ENCODE data around the gene NXN. TPM values are rescaled to one million over a fixed set of nuclear protein-coding genes. Genes with fewer than 3 reads are reported as not detected.
"Not testable (repeated sequence)": the region's sequence is repeated elsewhere in the genome, so short reads cannot be mapped to it uniquely, and the experiment has no call there.

NXN gene
- total RNA-seq, 1 experiment from 2014 or later, result 48.4 TPM

- Histone ChIP-seq H3K27ac (no peak overlapping the region), H3K4me3 (no peak overlapping the region), H3K36me3 (peaks cover 43% of the 10 kb centered on the region), H3K4me1 (replicated peaks) (peaks cover 9% of the 10 kb centered on the region), H3K9me3 (replicated peaks) (no peaks in the 10 kb centered on the region), H3K27me3 (replicated peaks) (no peaks in the 10 kb centered on the region)
- DNase-seq (ENCODE audit: low read depth in 1 of 2, low spot score in 2 of 2), result no peak
Measured at GRCh38 chr17:791829-792228, 187.7 kb downstream of the NXN start.

- not testable (repeated sequence) for H3K4me1 ChIP-seq (replicated peaks); H3K9me3 ChIP-seq (replicated peaks); H3K4me3 ChIP-seq; H3K27ac ChIP-seq; H3K27me3 ChIP-seq (replicated peaks); DNase-seq (ENCODE audit: low read depth in 1 of 2, low spot score in 2 of 2)
- H3K36me3 ChIP-seq, result peaks cover 40% of the 10 kb centered on the region
Measured at GRCh38 chr17:790874-791247, 188.7 kb downstream of the NXN start.

GRCh38 chr17:789931-790873 lies 189.4 kb downstream of the NXN start:
- H3K27ac ChIP-seq; H3K4me3 ChIP-seq; H3K27me3 ChIP-seq (replicated peaks); DNase-seq (ENCODE audit: low read depth in 1 of 2, low spot score in 2 of 2); H3K9me3 ChIP-seq (replicated peaks); H3K4me1 ChIP-seq (replicated peaks): not testable (repeated sequence)
- peaks cover 39% of the 10 kb centered on the region for H3K36me3 ChIP-seq

GRCh38 chr17:789160-789840 lies 190.3 kb downstream of the NXN start:
- Histone ChIP-seq H3K36me3 (peaks cover 44% of the 10 kb centered on the region), H3K9me3 (replicated peaks) (no peaks in the 10 kb centered on the region), H3K4me1 (replicated peaks) (no peaks in the 10 kb centered on the region; the same call in 1 of the 2 replicates), H3K27ac (no peak overlapping the region), H3K4me3 (no peak overlapping the region), H3K27me3 (replicated peaks) (no peaks in the 10 kb centered on the region)
- DNase-seq (ENCODE audit: low read depth in 1 of 2, low spot score in 2 of 2), result no peak

GRCh38 chr17:788551-788950 lies 191.0 kb downstream of the NXN start:
- H3K27ac ChIP-seq, result no peak overlapping the region
- no peaks in the 10 kb centered on the region for H3K9me3 ChIP-seq (replicated peaks)
- peaks cover 47% of the 10 kb centered on the region for H3K36me3 ChIP-seq
- no peaks in the 10 kb centered on the region for H3K27me3 ChIP-seq (replicated peaks)
- H3K4me3 ChIP-seq, result no peak overlapping the region
- no peak for DNase-seq (ENCODE audit: low read depth in 1 of 2, low spot score in 2 of 2)
- H3K4me1 ChIP-seq (replicated peaks), result no peaks in the 10 kb centered on the region

- Histone ChIP-seq H3K27me3 (replicated peaks) (no peaks in the 10 kb centered on the region), H3K36me3 (peaks cover 47% of the 10 kb centered on the region), H3K4me3 (no peak overlapping the region), H3K4me1 (replicated peaks) (0 out of 2 replicates have a peak, but pooled peaks cover 5% of the 10 kb centered on the region), H3K27ac (no peak overlapping the region), H3K9me3 (replicated peaks) (no peaks in the 10 kb centered on the region)
- DNase-seq (ENCODE audit: low read depth in 1 of 2, low spot score in 2 of 2), result no peak
Measured at GRCh38 chr17:787641-788221, 191.8 kb downstream of the NXN start.

- H3K36me3 ChIP-seq, result peaks cover 42% of the 10 kb centered on the region
- H3K4me3 ChIP-seq; H3K9me3 ChIP-seq (replicated peaks); H3K27ac ChIP-seq; H3K27me3 ChIP-seq (replicated peaks); H3K4me1 ChIP-seq (replicated peaks); DNase-seq (ENCODE audit: low read depth in 1 of 2, low spot score in 2 of 2): not testable (repeated sequence)
Measured at GRCh38 chr17:785901-786300, 193.7 kb downstream of the NXN start.

GRCh38 chr17:784143-784542 lies 195.4 kb downstream of the NXN start:
- no peak overlapping the region for H3K4me3 ChIP-seq
- peaks cover 34% of the 10 kb centered on the region for H3K36me3 ChIP-seq
- no peaks in the 10 kb centered on the region for H3K27me3 ChIP-seq (replicated peaks)
- H3K4me1 ChIP-seq (replicated peaks), result peaks cover 10% of the 10 kb centered on the region
- H3K27ac ChIP-seq, result no peak overlapping the region
- H3K9me3 ChIP-seq (replicated peaks), result no peaks in the 10 kb centered on the region
- no peak for DNase-seq (ENCODE audit: low read depth in 1 of 2, low spot score in 2 of 2)

- peak; percentile 85 to 91 for DNase-seq (ENCODE audit: low read depth in 1 of 2, low spot score in 2 of 2)
- peaks cover 36% of the 10 kb centered on the region for H3K36me3 ChIP-seq
Measured at GRCh38 chr17:781805-782731, 197.5 kb downstream of the NXN start, which contains the start of the genes GLOD4 and MRM3. GLOD4 (minus strand) TSS chr17:782280; CDS start chr17:782255, 25 bp downstream. MRM3 (plus strand) TSS chr17:782353; CDS start chr17:782379, 26 bp downstream.

GRCh38 chr17:778096-778495 lies 201.5 kb downstream of the NXN start:
- Histone ChIP-seq H3K27me3 (replicated peaks) (no peaks in the 10 kb centered on the region), H3K36me3 (peaks cover 62% of the 10 kb centered on the region), H3K4me1 (replicated peaks) (peaks cover 20% of the 10 kb centered on the region), H3K9me3 (replicated peaks) (no peaks in the 10 kb centered on the region), H3K27ac (no peak overlapping the region), H3K4me3 (no peak overlapping the region)
- no peak for DNase-seq (ENCODE audit: low read depth in 1 of 2, low spot score in 2 of 2)

More at GRCh38 chr17:781805-782731, 197.5 kb downstream of the NXN start, which contains the start of the genes GLOD4 and MRM3:
- Histone ChIP-seq H3K9me3 (replicated peaks) (no peaks in the 10 kb centered on the region), H3K27me3 (replicated peaks) (no peaks in the 10 kb centered on the region), H3K27ac (peak within 1 kb of the TSS; percentile 28), H3K4me3 (peak within 1 kb of the TSS; percentile 74), H3K4me1 (replicated peaks) (peaks cover 10% of the 10 kb centered on the region)

- Histone ChIP-seq H3K4me3 (no peak overlapping the region), H3K36me3 (peaks cover 85% of the 10 kb centered on the region), H3K27ac (no peak overlapping the region), H3K27me3 (replicated peaks) (no peaks in the 10 kb centered on the region), H3K4me1 (replicated peaks) (peaks cover 15% of the 10 kb centered on the region), H3K9me3 (replicated peaks) (no peaks in the 10 kb centered on the region)
- DNase-seq (ENCODE audit: low read depth in 1 of 2, low spot score in 2 of 2), result no peak
Measured at GRCh38 chr17:774313-774584, 205.3 kb downstream of the NXN start.

- peaks cover 82% of the 10 kb centered on the region for H3K36me3 ChIP-seq
- H3K27ac ChIP-seq, result no peak overlapping the region
- H3K4me3 ChIP-seq, result no peak overlapping the region
- H3K9me3 ChIP-seq (replicated peaks), result no peaks in the 10 kb centered on the region
- peaks cover 15% of the 10 kb centered on the region for H3K4me1 ChIP-seq (replicated peaks)
- no peaks in the 10 kb centered on the region for H3K27me3 ChIP-seq (replicated peaks)
- DNase-seq (ENCODE audit: low read depth in 1 of 2, low spot score in 2 of 2), result peak in 1 of 2 experiments; percentile 16
Measured at GRCh38 chr17:773467-774312, 205.9 kb downstream of the NXN start.
